Measurements from ENCODE around the gene SYN1.
A peak's percentile ranks its signal among the peaks of the same experiment; 100 is the strongest.

DNA sequence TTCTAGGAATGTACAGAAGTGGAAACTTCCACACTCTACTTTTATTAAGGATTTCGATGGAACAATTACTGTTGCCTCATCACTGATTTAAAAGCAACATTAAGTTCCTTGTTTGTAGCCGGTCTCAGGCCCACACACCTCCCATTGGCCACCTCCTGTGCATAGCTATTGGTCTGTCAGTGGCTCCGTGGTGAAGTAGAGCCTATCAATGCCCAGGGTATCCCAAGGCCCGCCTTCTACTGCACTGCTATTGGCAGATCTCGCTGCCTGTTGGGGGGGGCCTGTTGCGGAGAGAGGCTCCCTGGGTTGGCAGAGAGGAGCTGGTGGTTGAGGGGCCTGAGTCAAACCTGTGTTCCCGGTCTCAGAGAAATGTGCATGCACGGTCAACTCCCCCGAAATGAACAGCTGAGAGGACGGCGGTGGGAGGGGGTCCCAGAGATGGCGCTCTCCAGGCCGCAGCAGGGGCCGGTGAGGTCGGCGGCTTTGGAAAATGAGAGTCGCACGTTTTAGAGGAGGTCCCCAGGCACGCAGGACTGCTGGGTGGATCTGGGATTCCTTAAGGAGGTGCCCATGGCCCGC, 63.5 kb downstream of the SYN1 start:
- TF ChIP-seq RFX5 (IDR thresholded peaks at IDR 0.05) (no peak; the same call in 1 of the 2 replicates), CHD2 (IDR thresholded peaks at IDR 0.05; ENCODE audit: low read length, partially characterized antibody) (no peak), MYC (IDR thresholded peaks at IDR 0.05; ENCODE audit: borderline replicate concordance, low read length) (no peak), FOXS1 (CRISPR knock-in tag; IDR thresholded peaks at IDR 0.05) (no peak), POLR2A (IDR thresholded peaks at IDR 0.05; ENCODE audit: low read length) (peak; percentile 81), ESRRA (IDR thresholded peaks at IDR 0.05; ENCODE audit: borderline replicate concordance, low read length) (no peak), HOXA7 (CRISPR knock-in tag; IDR thresholded peaks at IDR 0.05) (no peak), EP300 (IDR thresholded peaks at IDR 0.05) (no peak), CEBPB (IDR thresholded peaks at IDR 0.05) (peak in 1 of 2 experiments; percentile 45; a peak in 2 of 4 replicates), SMC3 (IDR thresholded peaks at IDR 0.05) (no peak), KDM5A (IDR thresholded peaks at IDR 0.05) (no peak), MAFK (IDR thresholded peaks at IDR 0.05; ENCODE audit: partially characterized antibody) (no peak)
- TF ChIP-seq, protein P1, sequence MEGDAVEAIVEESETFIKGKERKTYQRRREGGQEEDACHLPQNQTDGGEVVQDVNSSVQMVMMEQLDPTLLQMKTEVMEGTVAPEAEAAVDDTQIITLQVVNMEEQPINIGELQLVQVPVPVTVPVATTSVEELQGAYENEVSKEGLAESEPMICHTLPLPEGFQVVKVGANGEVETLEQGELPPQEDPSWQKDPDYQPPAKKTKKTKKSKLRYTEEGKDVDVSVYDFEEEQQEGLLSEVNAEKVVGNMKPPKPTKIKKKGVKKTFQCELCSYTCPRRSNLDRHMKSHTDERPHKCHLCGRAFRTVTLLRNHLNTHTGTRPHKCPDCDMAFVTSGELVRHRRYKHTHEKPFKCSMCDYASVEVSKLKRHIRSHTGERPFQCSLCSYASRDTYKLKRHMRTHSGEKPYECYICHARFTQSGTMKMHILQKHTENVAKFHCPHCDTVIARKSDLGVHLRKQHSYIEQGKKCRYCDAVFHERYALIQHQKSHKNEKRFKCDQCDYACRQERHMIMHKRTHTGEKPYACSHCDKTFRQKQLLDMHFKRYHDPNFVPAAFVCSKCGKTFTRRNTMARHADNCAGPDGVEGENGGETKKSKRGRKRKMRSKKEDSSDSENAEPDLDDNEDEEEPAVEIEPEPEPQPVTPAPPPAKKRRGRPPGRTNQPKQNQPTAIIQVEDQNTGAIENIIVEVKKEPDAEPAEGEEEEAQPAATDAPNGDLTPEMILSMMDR (IDR thresholded peaks at IDR 0.05): no peak

Measured in A549 (cell line).